Ovary (tissue), 3 donors: ENCODE data around the gene LYRM9.

ENCODE experiments used
- EP300 ChIP-seq: sonication (generic); formaldehyde crosslinking; IDR thresholded peaks from one replicate; pipeline ENCODE4 v1.6.1; 2017; ENCODE audit warnings: antibody characterized with exemption
- POLR2A ChIP-seq: fragments of 450-650 bp; IDR thresholded peaks from one replicate; pipeline ENCODE4 v1.6.1; 2017; ENCODE audit warnings: antibody characterized with exemption, mild to moderate bottlenecking, moderate library complexity
- TF ChIP-seq, protein P1 (sequence below), 3 donors: fragments of 450-650 bp in 2 of 3; fragments of 200-600 bp in 1 of 3; IDR thresholded peaks; one replicate each; pipeline versions ENCODE4 v1.5.1 to v1.8.0; 2016 to 2022; ENCODE audit warnings: antibody characterized with exemption in 3 of 3, mild to moderate bottlenecking in 1 of 3
- donor health status: DM: no; HTN: no; CAD: no.

DNA sequence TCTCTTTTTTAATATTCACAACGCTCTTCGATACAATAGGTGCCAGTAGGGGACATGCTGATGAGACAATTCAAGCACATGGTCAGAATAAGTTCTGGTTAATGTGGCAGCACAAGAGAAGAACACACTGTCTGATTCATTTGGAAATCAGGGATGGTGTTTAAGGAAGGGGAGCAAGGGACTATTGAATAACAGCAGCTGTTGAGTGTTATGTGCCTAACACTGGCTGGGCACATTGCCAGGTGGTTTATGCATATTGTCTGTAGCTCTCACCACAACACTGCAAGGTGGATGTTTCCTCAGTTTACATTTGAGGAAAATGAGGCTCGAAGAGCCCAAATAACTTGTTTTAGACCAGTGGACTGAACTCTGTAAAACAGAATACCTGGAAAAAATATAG lies 44.2 kb downstream of the LYRM9 start:
- TF ChIP-seq, protein P1, sequence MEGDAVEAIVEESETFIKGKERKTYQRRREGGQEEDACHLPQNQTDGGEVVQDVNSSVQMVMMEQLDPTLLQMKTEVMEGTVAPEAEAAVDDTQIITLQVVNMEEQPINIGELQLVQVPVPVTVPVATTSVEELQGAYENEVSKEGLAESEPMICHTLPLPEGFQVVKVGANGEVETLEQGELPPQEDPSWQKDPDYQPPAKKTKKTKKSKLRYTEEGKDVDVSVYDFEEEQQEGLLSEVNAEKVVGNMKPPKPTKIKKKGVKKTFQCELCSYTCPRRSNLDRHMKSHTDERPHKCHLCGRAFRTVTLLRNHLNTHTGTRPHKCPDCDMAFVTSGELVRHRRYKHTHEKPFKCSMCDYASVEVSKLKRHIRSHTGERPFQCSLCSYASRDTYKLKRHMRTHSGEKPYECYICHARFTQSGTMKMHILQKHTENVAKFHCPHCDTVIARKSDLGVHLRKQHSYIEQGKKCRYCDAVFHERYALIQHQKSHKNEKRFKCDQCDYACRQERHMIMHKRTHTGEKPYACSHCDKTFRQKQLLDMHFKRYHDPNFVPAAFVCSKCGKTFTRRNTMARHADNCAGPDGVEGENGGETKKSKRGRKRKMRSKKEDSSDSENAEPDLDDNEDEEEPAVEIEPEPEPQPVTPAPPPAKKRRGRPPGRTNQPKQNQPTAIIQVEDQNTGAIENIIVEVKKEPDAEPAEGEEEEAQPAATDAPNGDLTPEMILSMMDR (IDR thresholded peaks at IDR 0.05), result no peak
- TF ChIP-seq POLR2A (no peak), EP300 (no peak)
